H1 (cell line): ENCODE measurements around the gene DLG5. TPM values are rescaled to one million over a fixed set of nuclear protein-coding genes. Genes with fewer than 3 reads are reported as not detected.
"Not testable (repeated sequence)": the region's sequence is repeated elsewhere in the genome, so short reads cannot be mapped to it uniquely, and the experiment has no call there.

ENCODE experiments used
- CTCF ChIA-PET: fragments of 300-600 bp; sonication (Branson Sonifier 250); formaldehyde crosslinking; loops from one replicate; lab custom pipeline; 2021; ENCODE audit not compliant: partially characterized antibody; lab: Charles Lee
- POLR2A ChIA-PET: fragments of 300-600 bp; sonication (Branson Sonifier 250); formaldehyde crosslinking; loops from one replicate; lab custom pipeline; 2021; ENCODE audit warnings: inconsistent platforms; ENCODE audit not compliant: partially characterized antibody; lab: Charles Lee
- DNase-seq, 2 experiments: peaks; one replicate each; pipeline versions ENCODE4 v3.0.0 to v3.0.0-alpha.2; 2010 to 2022; ENCODE audit warnings: low spot score in 2 of 2, low read depth in 1 of 2, mixed read lengths in 1 of 2
- FAIRE-seq: peaks from 2 replicates; lab custom pipeline; 2011; peaks lifted over from hg19 to GRCh38; lab: Jason Lieb, UNC
- H2AFZ ChIP-seq: 2 replicates; pipeline ENCODE4 v1.8.1; 2012; ENCODE audit warnings: low read length, inconsistent platforms
- H2AK5ac ChIP-seq: 2 replicates; pipeline ENCODE4 v1.6.1; 2013; ENCODE audit warnings: low read depth, low read length
- H2BK120ac ChIP-seq: replicated peaks from 2 replicates; pipeline ENCODE3; 2013; ENCODE audit warnings: low read depth, low read length, inconsistent platforms
- H2BK12ac ChIP-seq: 2 replicates; pipeline ENCODE4 v1.6.1; 2013; ENCODE audit warnings: low read depth, low read length
- H2BK15ac ChIP-seq: 2 replicates; pipeline ENCODE4 v1.6.1; 2013; ENCODE audit warnings: low read length
- H2BK20ac ChIP-seq: 2 replicates; pipeline ENCODE4 v1.6.1; 2013; ENCODE audit warnings: low read length
- H2BK5ac ChIP-seq: 2 replicates; pipeline ENCODE4 v1.6.1; 2013; ENCODE audit warnings: low read depth, low read length
- H3K14ac ChIP-seq: 2 replicates; pipeline ENCODE4 v1.6.1; 2013; ENCODE audit warnings: inconsistent platforms; ENCODE audit not compliant: insufficient read length
- H3K18ac ChIP-seq: 2 replicates; pipeline ENCODE4 v1.6.1; 2013; ENCODE audit warnings: low read length; ENCODE audit errors: extremely low read depth
- H3K23ac ChIP-seq: 2 replicates; pipeline ENCODE4 v1.6.1; 2013; ENCODE audit warnings: inconsistent platforms; ENCODE audit not compliant: insufficient read length
- H3K23me2 ChIP-seq: 2 replicates; pipeline ENCODE4 v1.6.1; 2013; ENCODE audit warnings: low read depth, low read length
- H3K27ac ChIP-seq: 2 replicates; pipeline ENCODE4 v1.6.1; 2011; ENCODE audit warnings: low read depth, low read length, inconsistent platforms
- H3K27me3 ChIP-seq, 4 experiments: replicated peaks in 1 of 4; 1 replicate in 1 of 4; 2 replicates in 3 of 4; pipeline versions ENCODE4 v1.6.1 to v1.8.1; 2011 to 2013; ENCODE audit warnings: low read length in 3 of 4, mild to moderate bottlenecking in 3 of 4, inconsistent platforms in 2 of 4, mixed read lengths in 2 of 4, moderate library complexity in 1 of 4; ENCODE audit not compliant: control insufficient read depth in 3 of 4, insufficient read depth in 3 of 4; ENCODE audit errors: extremely low read depth in 1 of 4
- H3K36me3 ChIP-seq, 4 experiments: 2 replicates each; pipeline versions ENCODE4 v1.6.1 to v1.8.1; 2011 to 2013; ENCODE audit warnings: mild to moderate bottlenecking in 4 of 4, low read length in 3 of 4, moderate library complexity in 2 of 4, control low read depth in 1 of 4, inconsistent platforms in 1 of 4; ENCODE audit not compliant: insufficient read depth in 4 of 4, control insufficient read depth in 2 of 4
- H3K4ac ChIP-seq: replicated peaks from 2 replicates; pipeline ENCODE3; 2013; ENCODE audit warnings: low read length, low read depth, mixed read lengths, inconsistent platforms; ENCODE audit not compliant: insufficient read length
- H3K4me1 ChIP-seq, 4 experiments: replicated peaks in 1 of 4; 1 replicate in 1 of 4; 2 replicates in 3 of 4; pipeline versions ENCODE4 v1.6.1 to v1.8.1; 2011 to 2013; ENCODE audit warnings: low read length in 3 of 4, inconsistent platforms in 2 of 4, mixed read lengths in 1 of 4; ENCODE audit not compliant: insufficient read depth in 4 of 4, control insufficient read depth in 3 of 4
- H3K4me2 ChIP-seq, 2 experiments: 2 replicates each; pipeline versions ENCODE4 v1.6.1 to v1.8.1; 2011 to 2013; ENCODE audit warnings: low read depth in 2 of 2, low read length in 2 of 2, control low read depth in 1 of 2, inconsistent platforms in 1 of 2, mild to moderate bottlenecking in 1 of 2; ENCODE audit not compliant: insufficient read depth in 1 of 2
- H3K4me3 ChIP-seq, 4 experiments: fragments of 200-600, 300-600 bp in 1 of 4; sonication (generic), shearing (Covaris generic), sonication (Bioruptor Twin) in 1 of 4; 2 replicates each; pipeline versions ENCODE4 v1.5.1 to v1.8.1; 2011 to 2016; ENCODE audit warnings: low read length in 4 of 4, low read depth in 3 of 4, control low read depth in 2 of 4, inconsistent platforms in 2 of 4, mild to moderate bottlenecking in 2 of 4, mixed read lengths in 1 of 4, moderate library complexity in 1 of 4; ENCODE audit not compliant: insufficient read depth in 2 of 4; ENCODE audit errors: extremely low read depth in 1 of 4
- H3K56ac ChIP-seq: replicated peaks from 2 replicates; pipeline ENCODE3; 2013; ENCODE audit warnings: low read depth, mild to moderate bottlenecking, mixed read lengths, low read length, inconsistent platforms; ENCODE audit not compliant: insufficient read length
- H3K79me1 ChIP-seq: 2 replicates; pipeline ENCODE4 v1.6.1; 2013; ENCODE audit warnings: low read depth, low read length, control low read depth
- H3K79me2 ChIP-seq, 2 experiments: 2 replicates each; pipeline versions ENCODE4 v1.6.1 to v1.8.1; 2012 to 2013; ENCODE audit warnings: low read length in 2 of 2, mild to moderate bottlenecking in 2 of 2, inconsistent platforms in 1 of 2; ENCODE audit not compliant: insufficient read depth in 2 of 2, control insufficient read depth in 1 of 2
- H3K9ac ChIP-seq, 4 experiments: replicated peaks in 1 of 4; 1 replicate in 1 of 4; 2 replicates in 3 of 4; pipeline versions ENCODE4 v1.6.1 to v1.8.1; 2011 to 2013; ENCODE audit warnings: low read depth in 3 of 4, low read length in 3 of 4, control low read depth in 2 of 4, mild to moderate bottlenecking in 2 of 4, moderate library complexity in 2 of 4, inconsistent platforms in 1 of 4; ENCODE audit errors: extremely low read depth in 1 of 4
- H3K9me3 ChIP-seq, 2 experiments: 2 replicates each; pipeline versions ENCODE4 v1.6.1 to v1.8.1; 2012 to 2013; ENCODE audit warnings: mild to moderate bottlenecking in 2 of 2, moderate library complexity in 2 of 2, control low read depth in 1 of 2, inconsistent platforms in 1 of 2, low read depth in 1 of 2, low read length in 1 of 2, mixed read lengths in 1 of 2; ENCODE audit not compliant: insufficient read depth in 2 of 2
- H4K20me1 ChIP-seq, 2 experiments: replicated peaks in 1 of 2; 2 replicates each; pipeline versions ENCODE3 to v1.8.1; 2011 to 2013; ENCODE audit warnings: inconsistent platforms in 2 of 2, low read length in 2 of 2, mild to moderate bottlenecking in 1 of 2; ENCODE audit not compliant: insufficient read depth in 2 of 2, control insufficient read depth in 1 of 2
- H4K5ac ChIP-seq: 2 replicates; pipeline ENCODE4 v1.6.1; 2013; ENCODE audit warnings: low read length, low read depth, mixed read lengths, inconsistent platforms; ENCODE audit not compliant: insufficient read length
- H4K8ac ChIP-seq: 2 replicates; pipeline ENCODE4 v1.8.0; 2013; ENCODE audit warnings: mild to moderate bottlenecking, moderate library complexity, low read length, inconsistent platforms; ENCODE audit not compliant: insufficient read depth; ENCODE audit errors: extremely low read depth
- H4K91ac ChIP-seq: replicated peaks from 2 replicates; pipeline ENCODE3; 2013; ENCODE audit warnings: low read length, mixed read lengths, inconsistent platforms; ENCODE audit not compliant: insufficient read length
- WGBS, 2 experiments: shearing (Covaris generic) in 1 of 2; methylation state at CpG; one replicate each; pipeline versions ENCODE4 v1.1.6 to v1.1.7; 2013 to 2015; ENCODE audit warnings: low lambda C conversion rate in 2 of 2, mixed read lengths in 2 of 2, inconsistent platforms in 1 of 2, low coverage in 1 of 2, missing lambda C conversion rate in 1 of 2; ENCODE audit not compliant: insufficient replicate concordance in 2 of 2, insufficient coverage in 1 of 2, insufficient read length in 1 of 2; ENCODE audit errors: extremely low coverage in 1 of 2, missing lambda C conversion rate in 1 of 2; 5-methylcytosine and 5-hydroxymethylcytosine counted together
- polyA plus RNA-seq, 7 experiments: library from polyadenylated mRNA; depleted of rRNA in 3 of 7; stranded (reverse) in 5 of 7; unstranded in 2 of 7; fragments of >200 nt in 5 of 7; fragments of 200-250 nt in 2 of 7; gene quantifications; 1 replicate in 5 of 7; 2 replicates in 1 of 7; 4 replicates in 1 of 7; pipeline versions ENCODE4 v1.2.1 to v1.2.3, GENCODE V29; 2011 to 2013; ENCODE audit warnings: missing spikeins in 2 of 7, mixed read lengths in 2 of 7
- total RNA-seq: library from RNA; stranded (reverse); fragmentation: NEBNext Ultra II Directional; extraction: Animal tissue kit (Norgen Biotek cat#: 25700); gene quantifications from 2 replicates; pipeline ENCODE4 v1.2.1, GENCODE V29; 2021

Gene DLG5
- total and polyA plus RNA-seq, 2 of the 8 experiments (the other 6 are each of a cell fraction or from before 2014, with no cell fraction given): 15.6 to 71.4 TPM

- H4K8ac ChIP-seq, H2BK12ac ChIP-seq, H3K4me1 ChIP-seq, H2BK15ac ChIP-seq, H3K18ac ChIP-seq, H4K20me1 ChIP-seq, H2BK20ac ChIP-seq, DNase-seq, H3K27ac ChIP-seq, H3K27me3 ChIP-seq, H3K4me3 ChIP-seq, H3K79me1 ChIP-seq, H3K4ac ChIP-seq, H4K5ac ChIP-seq, H2BK120ac ChIP-seq, POLR2A ChIA-PET, H3K9me3 ChIP-seq, H3K4me2 ChIP-seq, H2AFZ ChIP-seq, H2AK5ac ChIP-seq, H3K14ac ChIP-seq, H2BK5ac ChIP-seq, H4K91ac ChIP-seq, FAIRE-seq, H3K23me2 ChIP-seq, H3K23ac ChIP-seq, H3K79me2 ChIP-seq, H3K56ac ChIP-seq, H3K9ac ChIP-seq, H3K36me3 ChIP-seq: not testable (repeated sequence)
- CTCF ChIA-PET: interaction anchor here (2.9 to 4.4 kb wide), 3 partner anchors 10 to 44 kb away, joined by 20 to 45 read pairs (median 21); no protein-coding TSS in a partner anchor
- WGBS, 2 experiments: 93% methylated on average over 2 of the region's 2 CpGs; no CpG with 5 or more reads in 1 of the 2 experiments
Measured at GRCh38 chr10:77758406-77758805, 168.1 kb downstream of the DLG5 start.
